ENCODE data around the gene RGS6.

The RGS6 gene

DNA sequence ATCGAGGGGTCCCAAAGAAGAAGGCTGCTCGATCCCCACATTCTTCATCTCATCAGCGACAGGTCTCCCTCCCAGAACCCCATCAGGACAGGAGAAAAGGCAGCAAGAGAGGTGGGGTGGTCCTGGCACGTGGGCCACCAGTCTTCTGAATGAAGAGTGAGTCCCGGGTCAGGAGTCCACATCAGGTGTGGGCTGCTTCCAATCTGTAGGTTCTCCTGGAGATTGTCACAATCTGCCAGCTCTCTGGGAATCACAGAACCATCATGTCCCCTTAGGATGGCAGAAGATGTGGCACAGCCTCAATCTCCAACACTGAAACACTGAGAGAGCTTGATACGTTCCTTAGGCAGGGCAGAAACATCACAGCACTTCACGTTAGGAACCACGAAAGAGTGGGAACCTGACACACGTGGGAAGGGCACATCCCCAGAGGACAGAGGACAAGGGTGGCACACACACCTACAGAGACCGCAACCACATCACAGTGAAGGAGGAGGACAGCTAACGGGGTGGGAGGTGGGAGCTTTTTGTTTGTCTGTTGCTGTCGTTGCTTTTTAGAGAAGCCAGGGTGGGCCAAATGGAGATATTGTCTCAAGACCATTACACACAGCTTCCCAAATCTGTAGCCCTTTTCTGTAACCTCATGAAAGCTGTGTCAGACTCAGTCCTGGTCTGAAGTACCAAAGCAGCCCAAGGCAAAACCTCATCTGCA, 677.1 kb downstream of the RGS6 start:
- H3K79me1 ChIP-seq (replicated peaks; ENCODE audit: low read length, poor library complexity, severe bottlenecking): no peaks in the 10 kb centered on the region
- H3K23ac ChIP-seq (ENCODE audit: low read length in 2 of 2): no peak overlapping the region
- H2BK120ac ChIP-seq (ENCODE audit: low read depth, low read length): no peak overlapping the region
- DNase-seq: no peak
- H2BK12ac ChIP-seq (ENCODE audit: low read length in 2 of 2): peak overlapping the region; percentile 32 to 94
- peak overlapping the region; percentile 35 to 63 for H3K18ac ChIP-seq (ENCODE audit: low read depth in 1 of 2, low read length in 2 of 2)
- no peaks in the 10 kb centered on the region for H3K27me3 ChIP-seq (ENCODE audit: control insufficient read depth in 1 of 2, insufficient read depth in 1 of 2, low read length in 2 of 2)
- peaks cover 56% of the 10 kb centered on the region for H3K4me1 ChIP-seq (ENCODE audit: control insufficient read depth, insufficient read depth, low read depth, low read length)
- H3K36me3 ChIP-seq (ENCODE audit: control insufficient read depth in 1 of 2, insufficient read depth in 2 of 2, low read depth in 1 of 2, low read length in 2 of 2): no peaks in the 10 kb centered on the region
- peak overlapping the region; percentile 31 for H4K91ac ChIP-seq (ENCODE audit: low read length)
- H2AK5ac ChIP-seq (ENCODE audit: low read length, severe bottlenecking): peak overlapping the region; percentile 18
- no peak overlapping the region for H3K4me2 ChIP-seq (ENCODE audit: low read length, poor library complexity, severe bottlenecking)
- peak overlapping the region in 1 of 2 experiments; percentile 86 for H3K14ac ChIP-seq (ENCODE audit: low read length in 2 of 2)
- peak overlapping the region; percentile 95 for H3K27ac ChIP-seq (ENCODE audit: low read length, poor library complexity, severe bottlenecking)
- peak overlapping the region; percentile 31 for H3K9ac ChIP-seq (ENCODE audit: low read length)
- no peaks in the 10 kb centered on the region for H3K9me3 ChIP-seq (ENCODE audit: control insufficient read depth, low read length)
- peak overlapping the region; percentile 69 to 75 for H3K4ac ChIP-seq (ENCODE audit: low read depth in 1 of 2, low read length in 2 of 2)
- H3K4me3 ChIP-seq (ENCODE audit: insufficient read depth in 1 of 2, low read depth in 1 of 2, low read length in 2 of 2): peak overlapping the region in 1 of 2 experiments; percentile 13
- H2BK5ac ChIP-seq (ENCODE audit: low read depth, low read length, poor library complexity, severe bottlenecking): no peak overlapping the region
- H2BK15ac ChIP-seq (ENCODE audit: low read depth, poor library complexity, severe bottlenecking): peak overlapping the region; percentile 39
- H4K8ac ChIP-seq (ENCODE audit: low read length): peak overlapping the region; percentile 79
- H2AFZ ChIP-seq (ENCODE audit: low read depth, low read length): no peak overlapping the region
- 56% methylated on average over 9 of the region's 12 CpGs for WGBS

GRCh38 chr14:72610096-72610830, 678.0 kb downstream of the RGS6 start:
- Histone ChIP-seq H2AFZ (ENCODE audit: low read depth, low read length) (no peak overlapping the region), H3K27ac (ENCODE audit: low read length, poor library complexity, severe bottlenecking) (no peak overlapping the region), H3K23ac (ENCODE audit: low read length in 2 of 2) (no peak overlapping the region), H2BK5ac (ENCODE audit: low read depth, low read length, poor library complexity, severe bottlenecking) (no peak overlapping the region), H2BK12ac (ENCODE audit: low read length in 2 of 2) (peak overlapping the region; percentile 46 to 52), H3K14ac (ENCODE audit: low read length in 2 of 2) (no peak overlapping the region), H3K27me3 (ENCODE audit: control insufficient read depth in 1 of 2, insufficient read depth in 1 of 2, low read length in 2 of 2) (no peaks in the 10 kb centered on the region), H2BK120ac (ENCODE audit: low read depth, low read length) (no peak overlapping the region), H4K8ac (ENCODE audit: low read length) (no peak overlapping the region), H2AK5ac (ENCODE audit: low read length, severe bottlenecking) (peak overlapping the region; percentile 31), H4K91ac (ENCODE audit: low read length) (peak overlapping the region; percentile 81), H3K9ac (ENCODE audit: low read length) (no peak overlapping the region), H3K79me1 (replicated peaks; ENCODE audit: low read length, poor library complexity, severe bottlenecking) (no peaks in the 10 kb centered on the region), H3K36me3 (ENCODE audit: control insufficient read depth in 1 of 2, insufficient read depth in 2 of 2, low read depth in 1 of 2, low read length in 2 of 2) (no peaks in the 10 kb centered on the region), H3K9me3 (ENCODE audit: control insufficient read depth, low read length) (no peaks in the 10 kb centered on the region), H3K4ac (ENCODE audit: low read depth in 1 of 2, low read length in 2 of 2) (no peak overlapping the region), H3K18ac (ENCODE audit: low read depth in 1 of 2, low read length in 2 of 2) (no peak overlapping the region), H3K4me1 (ENCODE audit: control insufficient read depth, insufficient read depth, low read depth, low read length) (peaks cover 63% of the 10 kb centered on the region), H3K4me2 (ENCODE audit: low read length, poor library complexity, severe bottlenecking) (no peak overlapping the region), H3K4me3 (ENCODE audit: insufficient read depth in 1 of 2, low read depth in 1 of 2, low read length in 2 of 2) (no peak overlapping the region), H2BK15ac (ENCODE audit: low read depth, poor library complexity, severe bottlenecking) (no peak overlapping the region)
- DNase-seq: no peak
- whole genome bisulfite sequencing: 98% methylated on average over 12 of the region's 12 CpGs

- no peaks in the 10 kb centered on the region for H3K79me1 ChIP-seq (replicated peaks; ENCODE audit: low read length, poor library complexity, severe bottlenecking)
- H3K23ac ChIP-seq (ENCODE audit: low read length in 2 of 2): no peak overlapping the region
- no peak overlapping the region for H3K4me2 ChIP-seq (ENCODE audit: low read length, poor library complexity, severe bottlenecking)
- no peak overlapping the region for H2BK120ac ChIP-seq (ENCODE audit: low read depth, low read length)
- H3K9ac ChIP-seq (ENCODE audit: low read length): no peak overlapping the region
- peak overlapping the region; percentile 81 for H4K91ac ChIP-seq (ENCODE audit: low read length)
- H3K9me3 ChIP-seq (ENCODE audit: control insufficient read depth, low read length): no peaks in the 10 kb centered on the region
- H2AFZ ChIP-seq (ENCODE audit: low read depth, low read length): no peak overlapping the region
- no peak overlapping the region for H2BK5ac ChIP-seq (ENCODE audit: low read depth, low read length, poor library complexity, severe bottlenecking)
- no peak overlapping the region for H4K8ac ChIP-seq (ENCODE audit: low read length)
- no peak for DNase-seq
- WGBS: 85% methylated on average over 2 of the region's 2 CpGs
- H3K36me3 ChIP-seq (ENCODE audit: control insufficient read depth in 1 of 2, insufficient read depth in 2 of 2, low read depth in 1 of 2, low read length in 2 of 2): no peaks in the 10 kb centered on the region
- no peak overlapping the region for H3K4me3 ChIP-seq (ENCODE audit: insufficient read depth in 1 of 2, low read depth in 1 of 2, low read length in 2 of 2)
- no peaks in the 10 kb centered on the region for H3K27me3 ChIP-seq (ENCODE audit: control insufficient read depth in 1 of 2, insufficient read depth in 1 of 2, low read length in 2 of 2)
- H3K4me1 ChIP-seq (ENCODE audit: control insufficient read depth, insufficient read depth, low read depth, low read length): peaks cover 68% of the 10 kb centered on the region
- no peak overlapping the region for H3K4ac ChIP-seq (ENCODE audit: low read depth in 1 of 2, low read length in 2 of 2)
- peak overlapping the region in 1 of 2 experiments; percentile 8 for H2BK12ac ChIP-seq (ENCODE audit: low read length in 2 of 2)
- H3K27ac ChIP-seq (ENCODE audit: low read length, poor library complexity, severe bottlenecking): no peak overlapping the region
- no peak overlapping the region for H3K14ac ChIP-seq (ENCODE audit: low read length in 2 of 2)
- peak overlapping the region; percentile 31 for H2AK5ac ChIP-seq (ENCODE audit: low read length, severe bottlenecking)
- H3K18ac ChIP-seq (ENCODE audit: low read depth in 1 of 2, low read length in 2 of 2): no peak overlapping the region
- H2BK15ac ChIP-seq (ENCODE audit: low read depth, poor library complexity, severe bottlenecking): no peak overlapping the region
Measured at GRCh38 chr14:72610831-72611200, 678.6 kb downstream of the RGS6 start.

- Histone ChIP-seq H3K23ac (ENCODE audit: low read length in 2 of 2) (no peak overlapping the region), H2BK120ac (ENCODE audit: low read depth, low read length) (no peak overlapping the region), H3K14ac (ENCODE audit: low read length in 2 of 2) (no peak overlapping the region), H4K91ac (ENCODE audit: low read length) (no peak overlapping the region), H3K4me2 (ENCODE audit: low read length, poor library complexity, severe bottlenecking) (no peak overlapping the region), H2AFZ (ENCODE audit: low read depth, low read length) (no peak overlapping the region), H3K36me3 (ENCODE audit: control insufficient read depth in 1 of 2, insufficient read depth in 2 of 2, low read depth in 1 of 2, low read length in 2 of 2) (no peaks in the 10 kb centered on the region), H2AK5ac (ENCODE audit: low read length, severe bottlenecking) (peak overlapping the region; percentile 11), H2BK12ac (ENCODE audit: low read length in 2 of 2) (peak overlapping the region in 1 of 2 experiments; percentile 65), H2BK5ac (ENCODE audit: low read depth, low read length, poor library complexity, severe bottlenecking) (no peak overlapping the region), H3K4ac (ENCODE audit: low read depth in 1 of 2, low read length in 2 of 2) (no peak overlapping the region), H3K27ac (ENCODE audit: low read length, poor library complexity, severe bottlenecking) (no peak overlapping the region), H2BK15ac (ENCODE audit: low read depth, poor library complexity, severe bottlenecking) (peak overlapping the region; percentile 73), H3K4me3 (ENCODE audit: insufficient read depth in 1 of 2, low read depth in 1 of 2, low read length in 2 of 2) (no peak overlapping the region), H3K4me1 (ENCODE audit: control insufficient read depth, insufficient read depth, low read depth, low read length) (peaks cover 72% of the 10 kb centered on the region), H3K9me3 (ENCODE audit: control insufficient read depth, low read length) (no peaks in the 10 kb centered on the region), H3K27me3 (ENCODE audit: control insufficient read depth in 1 of 2, insufficient read depth in 1 of 2, low read length in 2 of 2) (no peaks in the 10 kb centered on the region), H3K79me1 (replicated peaks; ENCODE audit: low read length, poor library complexity, severe bottlenecking) (no peaks in the 10 kb centered on the region), H3K9ac (ENCODE audit: low read length) (no peak overlapping the region), H3K18ac (ENCODE audit: low read depth in 1 of 2, low read length in 2 of 2) (no peak overlapping the region), H4K8ac (ENCODE audit: low read length) (no peak overlapping the region)
- 95% methylated on average over 4 of the region's 4 CpGs for WGBS
- no peak for DNase-seq
Measured at GRCh38 chr14:72611506-72611905, 679.3 kb downstream of the RGS6 start.
